ENCODE results near the gene CD99.

DNA sequence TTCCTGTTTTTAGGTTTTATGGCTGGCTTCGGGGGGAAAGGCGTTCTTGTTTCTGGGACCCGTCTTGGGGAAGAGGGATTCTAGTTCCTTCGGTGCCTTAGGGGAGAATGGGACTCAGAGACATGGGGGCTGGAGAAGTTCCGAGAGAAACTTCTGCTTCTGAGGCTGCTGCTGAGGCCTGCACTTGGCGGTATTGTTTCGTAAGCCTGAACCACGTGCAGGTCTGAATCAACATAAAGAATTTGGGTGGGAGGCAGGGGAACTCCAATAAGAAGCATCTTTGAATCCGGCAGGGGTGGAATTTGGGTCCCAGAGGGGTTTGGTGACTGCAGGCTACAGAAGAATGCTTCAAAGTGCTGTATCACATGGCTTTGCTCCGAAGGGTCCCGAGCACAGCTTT is 75.8 kb downstream of the CD99 start:
- no peak for TF ChIP-seq CTCF (IDR thresholded peaks at IDR 0.05)
- TF ChIP-seq POLR2AphosphoS5 (IDR thresholded peaks at IDR 0.05; ENCODE audit: insufficient read depth in 1 of 2, low read depth in 1 of 2) = no peak

All from vagina (tissue), 2 donors.